NCI-H1092 (cell line): ENCODE results near the gene HOXA5.

ENCODE experiments used
- DNase-seq: peaks from one replicate; lab custom pipeline; 2025; lab: John Stamatoyannopoulos, UW

The HOXA5 gene

DNA sequence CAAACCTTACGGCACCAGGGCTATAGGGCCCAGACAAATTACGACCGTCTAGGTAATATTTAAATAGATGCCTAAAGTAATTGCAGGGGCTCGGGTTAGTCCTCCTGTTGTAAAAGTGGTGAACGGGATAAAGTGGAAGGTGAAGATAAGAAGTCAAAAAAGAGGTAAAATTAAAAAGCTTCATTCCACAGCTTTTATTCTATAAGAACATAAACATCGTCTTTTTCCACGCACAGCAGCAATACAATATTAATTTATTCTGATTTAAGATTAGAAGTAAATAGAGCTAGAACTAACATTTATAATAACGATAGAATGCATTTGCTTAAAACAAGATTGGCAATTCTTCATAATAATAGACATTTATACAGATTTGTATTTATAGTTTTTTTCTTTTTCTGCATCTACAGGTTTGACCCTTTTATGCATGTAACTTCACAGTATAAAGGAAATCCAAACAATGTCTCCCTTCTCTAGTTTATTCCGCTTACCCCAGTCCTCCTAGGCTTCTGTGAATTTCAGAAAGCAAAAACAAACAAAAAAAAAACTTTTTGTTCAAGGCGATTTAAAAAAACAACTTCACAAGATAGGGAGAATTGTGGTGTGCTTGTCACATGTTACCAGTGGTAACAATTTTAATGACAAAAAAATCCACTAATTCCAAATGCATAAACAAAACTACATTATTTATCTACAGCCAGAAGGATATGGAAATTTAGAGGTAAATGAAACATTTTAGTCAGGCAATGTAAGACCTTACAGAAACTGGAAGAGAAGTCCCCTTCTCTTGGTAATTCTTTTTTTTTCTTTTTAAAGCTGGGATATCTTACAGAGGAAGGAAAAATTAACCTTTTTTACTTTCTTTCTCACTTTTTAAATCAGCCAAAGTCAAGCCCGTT lies 27.2 kb upstream of the HOXA5 start:
- DNase-seq = no peak

GRCh38 chr7:27169658-27170425 lies 26.4 kb upstream of the HOXA5 start:
- peak; percentile 82 for DNase-seq

DNA sequence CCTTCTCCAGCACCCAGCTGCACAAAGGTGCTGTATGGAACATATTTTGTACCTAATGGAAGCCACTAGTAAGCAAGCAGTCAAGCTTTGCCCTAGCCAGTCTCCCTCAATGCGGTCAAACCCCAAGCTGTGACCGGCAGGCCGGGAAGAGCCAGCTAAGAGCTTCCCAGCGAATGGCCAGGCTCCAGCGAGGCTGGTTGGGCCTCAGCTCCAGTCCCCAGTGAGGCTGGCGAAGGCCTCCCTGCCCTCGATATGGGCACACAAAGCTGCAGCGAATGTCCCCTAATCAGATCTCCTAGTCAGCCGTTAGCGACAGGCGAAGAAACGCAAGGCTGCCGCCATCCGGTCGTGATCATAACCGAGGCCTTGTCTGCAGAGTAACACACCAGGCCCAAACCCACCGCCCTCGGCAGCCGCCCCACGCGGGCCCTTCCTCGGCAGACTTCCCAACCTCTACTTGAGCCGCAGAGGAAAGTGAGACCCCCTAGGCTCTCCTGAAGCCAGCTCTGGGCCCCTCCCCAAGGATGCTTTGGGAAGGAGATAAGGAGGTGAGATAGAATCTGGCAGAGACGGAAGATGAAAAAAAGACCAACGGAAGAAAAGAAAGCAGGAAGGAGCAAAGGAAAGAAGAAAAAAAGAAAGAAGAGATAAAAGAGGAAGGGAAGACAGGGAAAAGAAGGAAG lies 24.9 kb upstream of the HOXA5 start:
- peak; percentile 73 for DNase-seq

GRCh38 chr7:27167916-27168264 lies 24.4 kb upstream of the HOXA5 start:
- no peak for DNase-seq

- no peak for DNase-seq
Measured at GRCh38 chr7:27166531-27167505, 23.3 kb upstream of the HOXA5 start.

DNA sequence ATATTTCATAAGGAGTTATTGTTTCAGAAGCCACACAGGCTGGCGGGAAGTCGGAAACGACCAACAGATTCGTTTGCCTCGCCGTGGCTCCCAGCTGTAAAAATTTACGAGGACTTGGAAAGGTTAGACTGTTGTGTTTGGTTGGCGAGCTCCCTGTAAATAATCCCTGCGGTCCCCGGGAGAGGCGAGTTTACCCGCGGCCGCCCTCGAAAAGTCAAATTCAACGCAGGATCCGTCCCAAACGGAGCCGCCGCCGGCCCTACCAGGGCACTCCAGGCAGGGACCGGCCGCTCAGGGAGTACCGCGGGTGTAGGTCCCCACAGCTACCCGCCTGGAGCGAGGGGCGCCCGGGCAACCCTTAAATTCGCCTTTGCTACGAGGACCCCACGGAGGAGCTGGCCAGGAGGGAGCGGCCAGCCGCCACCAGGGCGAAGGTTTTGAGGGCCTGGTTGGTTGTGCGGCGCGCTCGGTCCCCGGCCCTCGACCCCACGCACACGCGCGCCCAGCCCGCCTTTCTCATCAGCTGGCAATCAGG lies 22.6 kb upstream of the HOXA5 start:
- DNase-seq = peak; percentile 48

GRCh38 chr7:27165089-27165995 lies 21.9 kb upstream of the HOXA5 start, which contains the start of gene HOXA9:
TSS of gene HOXA9 (minus strand) at chr7:27165537. CDS start at chr7:27165457, 80 bp downstream.
- DNase-seq = peak; percentile 61

DNA sequence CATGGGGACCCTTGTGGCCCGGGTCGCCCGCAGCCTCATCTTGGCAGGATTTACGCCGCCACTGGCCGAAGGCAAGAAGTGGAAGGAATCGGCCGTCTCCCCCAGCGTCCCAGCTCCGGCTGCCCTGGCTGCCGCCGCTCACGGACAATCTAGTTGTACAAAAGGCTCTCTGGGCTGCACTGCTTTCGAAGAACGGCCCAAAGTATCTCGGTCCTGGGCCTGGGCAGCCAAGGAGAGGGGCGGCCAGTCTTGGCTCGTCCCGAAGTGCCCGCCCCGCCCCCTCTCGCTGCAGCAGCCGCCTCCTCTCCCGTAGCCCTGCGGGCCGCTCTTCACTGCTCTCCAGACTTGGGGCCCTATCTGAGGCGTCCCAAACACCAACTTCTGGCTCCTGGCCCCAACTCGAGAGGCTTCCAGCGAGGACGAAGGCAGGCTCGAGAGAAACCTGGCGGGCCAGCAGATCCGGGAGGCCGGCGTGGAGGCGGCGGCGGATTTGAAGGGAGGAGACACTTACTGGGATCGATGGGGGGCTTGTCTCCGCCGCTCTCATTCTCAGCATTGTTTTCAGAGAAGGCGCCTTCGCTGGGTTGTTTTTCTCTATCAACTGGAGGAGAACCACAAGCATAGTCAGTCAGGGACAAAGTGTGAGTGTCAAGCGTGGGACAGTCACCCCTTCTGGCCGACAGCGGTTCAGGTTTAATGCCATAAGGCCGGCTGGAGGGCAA lies 21.0 kb upstream of the HOXA5 start:
- DNase-seq = no peak

DNA sequence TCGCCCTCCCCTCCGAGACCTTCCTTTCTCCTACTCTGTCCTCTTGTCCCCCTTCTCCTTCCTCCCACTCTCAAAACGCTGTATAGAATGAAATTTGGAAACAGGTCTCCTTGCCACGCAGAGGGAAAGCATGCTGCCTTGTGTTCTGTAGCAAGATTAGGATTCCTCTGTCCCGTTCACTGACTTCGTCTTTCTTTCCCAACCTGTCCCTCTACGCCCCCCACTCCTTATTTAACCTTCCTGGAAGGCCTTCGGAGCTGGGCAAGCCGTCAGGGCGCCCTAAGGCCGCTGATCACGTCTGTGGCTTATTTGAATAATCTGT lies 20.5 kb upstream of the HOXA5 start:
- DNase-seq = no peak

DNA sequence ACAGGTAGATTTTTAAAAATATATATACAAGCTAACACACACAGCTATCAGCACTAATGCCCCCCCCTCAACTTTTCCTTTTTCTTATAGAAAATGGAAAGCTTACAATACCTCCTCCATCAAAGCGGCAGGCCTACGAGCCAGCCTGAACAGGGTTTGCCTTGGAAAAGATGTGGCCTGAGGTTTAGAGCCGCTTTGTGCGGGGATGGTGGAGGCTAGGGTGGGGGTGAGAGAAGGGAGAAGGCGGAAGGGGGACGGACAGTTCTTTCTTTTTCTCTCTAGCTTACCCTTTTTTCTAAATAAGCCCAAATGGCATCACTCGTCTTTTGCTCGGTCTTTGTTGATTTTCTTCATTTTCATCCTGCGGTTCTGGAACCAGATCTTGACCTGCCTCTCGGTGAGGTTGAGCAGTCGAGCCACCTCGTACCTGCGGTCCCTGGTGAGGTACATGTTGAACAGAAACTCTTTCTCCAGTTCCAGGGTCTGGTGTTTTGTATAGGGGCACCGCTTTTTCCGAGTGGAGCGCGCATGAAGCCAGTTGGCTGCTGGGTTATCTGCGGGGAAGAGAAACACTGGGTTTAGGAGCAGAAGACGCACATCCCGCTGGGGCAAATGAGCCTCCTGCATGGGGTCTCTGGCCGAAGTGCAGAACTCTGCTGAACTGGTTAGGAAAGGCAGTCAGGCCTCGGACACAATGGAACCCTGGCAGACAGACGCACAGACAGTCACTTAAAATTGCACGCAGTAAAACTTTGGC lies 20.0 kb upstream of the HOXA5 start:
- DNase-seq = no peak

GRCh38 chr7:27162561-27163287 lies 19.2 kb upstream of the HOXA5 start:
- no peak for DNase-seq

GRCh38 chr7:27161721-27162560 lies 18.5 kb upstream of the HOXA5 start:
- DNase-seq = no peak

- no peak for DNase-seq
Measured at GRCh38 chr7:27161214-27161720, 17.8 kb upstream of the HOXA5 start.

GRCh38 chr7:27160546-27161213 lies 17.2 kb upstream of the HOXA5 start:
- DNase-seq = peak; percentile 82

DNA sequence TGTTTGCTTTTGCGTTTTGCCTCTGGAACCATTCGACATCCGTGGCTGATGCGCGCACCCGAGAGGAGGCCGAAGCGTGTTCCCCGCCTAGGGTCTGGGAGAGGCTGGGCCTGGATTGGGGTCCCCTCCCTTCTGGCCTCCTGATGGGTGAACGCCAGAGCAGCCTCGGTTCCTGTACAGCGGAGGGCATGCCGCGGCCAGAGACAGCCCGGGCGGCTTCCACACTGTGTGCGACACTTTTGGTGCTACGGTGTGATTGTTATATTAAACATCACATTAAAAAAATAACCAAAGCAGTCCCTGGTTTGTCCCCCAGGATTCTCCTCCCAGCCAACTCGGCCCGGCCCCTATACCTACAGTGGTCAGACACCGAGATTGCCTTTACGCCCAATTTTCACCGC lies 16.7 kb upstream of the HOXA5 start:
- DNase-seq = peak; percentile 59
